ENCODE measurements around the gene OR2T1. TPM values are rescaled to one million over a fixed set of nuclear protein-coding genes. Genes with fewer than 3 reads are reported as not detected.

OR2T1 gene
- total and polyA plus RNA-seq, 2 of the 13 experiments (the other 11 are each of a cell fraction or from before 2014, with no cell fraction given): not detected

DNA sequence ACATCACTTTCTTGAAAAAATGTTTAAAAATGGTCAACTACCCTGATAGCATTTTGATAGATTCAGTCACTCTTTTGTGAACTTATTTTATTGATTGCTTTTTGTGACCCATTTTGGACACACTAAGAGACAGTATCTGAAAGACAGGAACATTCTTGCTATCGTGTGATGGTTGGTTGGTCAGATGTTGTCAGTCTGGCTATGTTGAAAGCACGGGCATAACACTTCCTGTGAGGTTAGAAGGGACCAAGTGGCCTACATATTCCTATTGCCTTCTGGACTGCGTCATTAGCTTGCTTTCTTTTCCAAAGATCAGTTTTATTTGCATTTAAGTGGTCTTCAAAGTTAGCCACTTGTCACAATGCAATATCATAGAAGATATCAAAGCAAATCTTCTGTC is 25.9 kb upstream of the OR2T1 start (continued):
- TF ChIP-seq, protein P1, sequence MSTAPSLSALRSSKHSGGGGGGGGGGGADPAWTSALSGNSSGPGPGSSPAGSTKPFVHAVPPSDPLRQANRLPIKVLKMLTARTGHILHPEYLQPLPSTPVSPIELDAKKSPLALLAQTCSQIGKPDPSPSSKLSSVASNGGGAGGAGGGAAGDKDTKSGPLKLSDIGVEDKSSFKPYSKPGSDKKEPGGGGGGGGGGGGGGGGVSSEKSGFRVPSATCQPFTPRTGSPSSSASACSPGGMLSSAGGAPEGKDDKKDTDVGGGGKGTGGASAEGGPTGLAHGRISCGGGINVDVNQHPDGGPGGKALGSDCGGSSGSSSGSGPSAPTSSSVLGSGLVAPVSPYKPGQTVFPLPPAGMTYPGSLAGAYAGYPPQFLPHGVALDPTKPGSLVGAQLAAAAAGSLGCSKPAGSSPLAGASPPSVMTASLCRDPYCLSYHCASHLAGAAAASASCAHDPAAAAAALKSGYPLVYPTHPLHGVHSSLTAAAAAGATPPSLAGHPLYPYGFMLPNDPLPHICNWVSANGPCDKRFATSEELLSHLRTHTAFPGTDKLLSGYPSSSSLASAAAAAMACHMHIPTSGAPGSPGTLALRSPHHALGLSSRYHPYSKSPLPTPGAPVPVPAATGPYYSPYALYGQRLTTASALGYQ (CRISPR knock-in tag; IDR thresholded peaks at IDR 0.05): no peak
- no peak for TF ChIP-seq HINFP (CRISPR knock-in tag; IDR thresholded peaks at IDR 0.05; ENCODE audit: low read depth)
- TF ChIP-seq ZNF354B (CRISPR knock-in tag; IDR thresholded peaks at IDR 0.05): no peak
- TF ChIP-seq, protein P2, sequence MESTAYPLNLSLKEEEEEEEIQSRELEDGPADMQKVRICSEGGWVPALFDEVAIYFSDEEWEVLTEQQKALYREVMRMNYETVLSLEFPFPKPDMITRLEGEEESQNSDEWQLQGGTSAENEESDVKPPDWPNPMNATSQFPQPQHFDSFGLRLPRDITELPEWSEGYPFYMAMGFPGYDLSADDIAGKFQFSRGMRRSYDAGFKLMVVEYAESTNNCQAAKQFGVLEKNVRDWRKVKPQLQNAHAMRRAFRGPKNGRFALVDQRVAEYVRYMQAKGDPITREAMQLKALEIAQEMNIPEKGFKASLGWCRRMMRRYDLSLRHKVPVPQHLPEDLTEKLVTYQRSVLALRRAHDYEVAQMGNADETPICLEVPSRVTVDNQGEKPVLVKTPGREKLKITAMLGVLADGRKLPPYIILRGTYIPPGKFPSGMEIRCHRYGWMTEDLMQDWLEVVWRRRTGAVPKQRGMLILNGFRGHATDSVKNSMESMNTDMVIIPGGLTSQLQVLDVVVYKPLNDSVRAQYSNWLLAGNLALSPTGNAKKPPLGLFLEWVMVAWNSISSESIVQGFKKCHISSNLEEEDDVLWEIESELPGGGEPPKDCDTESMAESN (CRISPR knock-in tag; conservative IDR thresholded peaks at IDR 0.05): no peak
- TF ChIP-seq, protein P3, sequence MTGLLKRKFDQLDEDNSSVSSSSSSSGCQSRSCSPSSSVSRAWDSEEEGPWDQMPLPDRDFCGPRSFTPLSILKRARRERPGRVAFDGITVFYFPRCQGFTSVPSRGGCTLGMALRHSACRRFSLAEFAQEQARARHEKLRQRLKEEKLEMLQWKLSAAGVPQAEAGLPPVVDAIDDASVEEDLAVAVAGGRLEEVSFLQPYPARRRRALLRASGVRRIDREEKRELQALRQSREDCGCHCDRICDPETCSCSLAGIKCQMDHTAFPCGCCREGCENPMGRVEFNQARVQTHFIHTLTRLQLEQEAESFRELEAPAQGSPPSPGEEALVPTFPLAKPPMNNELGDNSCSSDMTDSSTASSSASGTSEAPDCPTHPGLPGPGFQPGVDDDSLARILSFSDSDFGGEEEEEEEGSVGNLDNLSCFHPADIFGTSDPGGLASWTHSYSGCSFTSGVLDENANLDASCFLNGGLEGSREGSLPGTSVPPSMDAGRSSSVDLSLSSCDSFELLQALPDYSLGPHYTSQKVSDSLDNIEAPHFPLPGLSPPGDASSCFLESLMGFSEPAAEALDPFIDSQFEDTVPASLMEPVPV (CRISPR knock-in tag; IDR thresholded peaks at IDR 0.05): no peak
- no peak for TF ChIP-seq BCL6 (CRISPR knock-in tag; IDR thresholded peaks at IDR 0.05)
- TF ChIP-seq SP140L (CRISPR knock-in tag; IDR thresholded peaks at IDR 0.05; ENCODE audit: borderline replicate concordance): no peak
- no peak for TF ChIP-seq POLR2AphosphoS2 (IDR thresholded peaks at IDR 0.05; ENCODE audit: low read depth, low read length)
- no peak for TF ChIP-seq AGO2 (optimal IDR thresholded peaks at IDR 0.05; ENCODE audit: low read depth, low read length)
